COR-L47 (cell line): ENCODE measurements around the gene TREML4.
A peak's percentile ranks its signal among the peaks of the same experiment; 100 is the strongest.

Experiments used
- DNase-seq: peaks from one replicate; lab custom pipeline; 2025; lab: John Stamatoyannopoulos, UW

Gene TREML4

DNA sequence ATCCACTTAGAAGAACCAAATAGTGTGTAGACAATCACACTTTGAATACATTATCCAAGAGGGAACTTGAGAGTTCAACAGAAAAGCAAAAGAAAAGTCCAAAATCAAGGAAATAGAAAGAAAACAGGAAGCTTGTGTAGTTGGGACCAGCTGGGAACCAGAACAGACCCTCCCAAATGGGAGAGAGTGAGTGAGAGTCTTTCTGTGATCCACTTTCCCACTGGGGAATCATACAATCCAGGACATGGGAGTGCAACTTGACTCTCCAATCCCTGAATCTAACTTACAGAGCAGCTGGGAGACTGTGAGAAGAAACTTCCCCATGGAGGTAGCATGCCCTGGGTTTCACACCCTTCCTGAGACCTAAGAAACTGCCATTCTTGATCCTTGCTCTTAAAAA, 27.0 kb downstream of the TREML4 start:
- DNase-seq, result no peak

DNA sequence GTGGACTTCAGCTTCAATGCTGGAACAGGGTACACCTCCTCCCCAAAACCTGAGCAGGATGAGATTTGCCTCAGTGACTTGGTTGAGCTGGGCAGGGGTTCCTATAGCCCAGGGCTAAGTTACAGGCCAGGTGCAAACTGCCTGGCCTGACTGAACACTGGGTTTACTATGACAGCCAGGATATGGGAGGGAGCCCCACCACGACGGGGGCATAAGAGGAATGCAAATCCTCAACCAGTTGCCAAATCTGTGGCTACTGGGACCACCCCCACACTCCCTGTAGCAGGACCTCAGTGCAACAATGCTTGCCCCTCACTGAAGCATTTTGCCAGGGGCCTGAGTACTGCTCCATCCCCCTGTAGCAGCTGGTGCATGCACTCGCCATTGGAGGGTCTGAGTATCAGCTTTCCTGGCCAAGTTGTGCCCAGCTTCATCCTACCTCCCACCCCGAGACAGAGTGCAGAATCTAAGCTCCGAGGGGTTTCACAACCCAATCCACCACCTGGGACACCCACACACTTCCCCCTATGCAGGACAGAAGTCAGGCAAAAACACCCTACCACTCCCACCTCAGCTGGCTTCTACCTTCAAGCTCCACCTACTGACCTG, 27.6 kb downstream of the TREML4 start:
- DNase-seq, result no peak

DNA sequence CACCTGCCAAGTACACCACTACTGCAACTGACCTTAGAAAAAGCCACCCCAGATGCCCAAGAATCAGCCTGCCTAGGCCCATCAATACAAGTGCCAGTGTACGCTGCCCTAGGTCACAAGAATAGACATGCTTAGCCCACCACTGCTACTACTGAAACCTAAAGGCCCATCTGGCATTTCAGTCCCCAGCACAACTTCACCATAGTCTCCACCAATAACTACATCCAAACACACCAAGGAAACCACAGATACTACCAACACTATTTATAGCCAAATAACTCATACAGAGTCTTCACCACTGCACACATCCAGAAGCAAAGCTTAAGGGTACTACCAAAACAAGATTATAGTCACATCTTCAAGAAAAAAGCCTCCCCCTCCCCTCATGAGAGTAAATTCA, 28.2 kb downstream of the TREML4 start:
- DNase-seq, result no peak

- DNase-seq, result peak; percentile 32
Observed at GRCh38 chr6:41257369-41258195, 29.4 kb downstream of the TREML4 start.

DNA sequence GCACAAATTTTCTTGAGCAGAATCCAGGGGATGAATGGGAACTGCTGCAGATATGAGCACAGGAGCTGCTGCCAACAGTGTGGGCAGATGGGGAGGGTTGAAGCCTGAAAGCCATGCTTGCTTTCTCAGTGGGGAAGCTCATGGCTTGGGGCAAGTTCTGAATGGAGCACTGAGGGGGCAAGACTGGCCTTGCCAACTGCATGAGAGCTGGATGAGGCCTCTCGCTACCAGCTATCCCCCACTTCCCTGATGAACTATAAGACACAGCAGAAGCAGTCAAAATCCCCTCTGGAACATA, 30.0 kb downstream of the TREML4 start:
- DNase-seq, result no peak

DNA sequence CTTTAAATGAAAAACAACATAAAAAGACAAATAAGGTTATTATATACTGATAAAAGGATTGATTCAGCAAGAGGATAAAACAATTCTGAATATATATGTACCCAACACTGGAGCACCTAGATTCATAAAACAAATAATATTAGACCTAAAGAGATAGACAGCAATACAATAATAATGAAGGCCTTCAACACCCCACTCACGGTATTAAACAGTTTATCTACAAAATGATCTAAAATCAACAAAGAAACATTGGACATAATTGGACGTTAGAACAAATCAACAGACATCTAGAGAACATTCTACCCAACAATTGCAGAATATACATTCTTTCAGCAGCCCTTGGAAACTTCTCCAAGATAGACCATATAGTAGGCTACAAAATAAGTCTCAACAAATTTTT, 34.3 kb downstream of the TREML4 start:
- DNase-seq, result no peak

DNA sequence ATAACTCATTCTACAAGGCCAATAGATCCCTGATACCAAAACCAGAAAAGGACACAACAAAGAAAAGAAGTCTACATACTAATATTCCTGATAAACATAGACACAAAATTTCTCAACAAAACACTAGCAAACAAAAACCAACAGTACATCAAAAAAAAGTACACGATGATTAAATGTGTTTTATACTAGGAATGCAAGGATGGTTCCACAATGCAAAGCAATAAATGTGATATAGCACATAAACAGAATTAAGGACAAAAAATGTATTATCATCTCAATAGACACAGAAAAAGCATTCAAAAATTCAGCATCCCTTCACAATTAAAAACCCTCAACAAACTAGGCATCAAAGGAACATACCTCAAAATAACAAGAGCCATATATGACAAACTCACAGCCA, 35.1 kb downstream of the TREML4 start:
- no peak for DNase-seq

GRCh38 chr6:41266541-41266940, 38.4 kb downstream of the TREML4 start:
- DNase-seq, result no peak

GRCh38 chr6:41268478-41268877, 40.3 kb downstream of the TREML4 start:
- DNase-seq, result no peak

DNA sequence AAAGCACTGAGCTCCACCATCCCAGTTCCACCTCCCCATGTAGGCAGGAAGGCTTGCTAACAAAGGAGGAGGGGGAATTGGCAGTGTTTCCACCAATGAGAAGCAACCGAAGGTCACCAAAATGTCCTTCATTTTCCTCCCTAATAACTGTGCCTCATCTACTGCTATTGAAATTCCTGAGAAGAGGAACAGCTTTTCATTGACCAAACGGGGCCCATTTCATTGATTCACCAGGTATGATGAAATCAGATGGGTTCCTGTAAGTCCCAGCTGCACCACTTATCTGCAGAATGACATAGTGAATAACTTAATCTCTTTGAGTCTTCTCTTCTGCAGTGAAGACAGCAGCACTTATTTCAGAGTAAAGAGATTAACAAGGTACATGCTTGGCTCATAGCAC, 41.0 kb downstream of the TREML4 start:
- no peak for DNase-seq

DNA sequence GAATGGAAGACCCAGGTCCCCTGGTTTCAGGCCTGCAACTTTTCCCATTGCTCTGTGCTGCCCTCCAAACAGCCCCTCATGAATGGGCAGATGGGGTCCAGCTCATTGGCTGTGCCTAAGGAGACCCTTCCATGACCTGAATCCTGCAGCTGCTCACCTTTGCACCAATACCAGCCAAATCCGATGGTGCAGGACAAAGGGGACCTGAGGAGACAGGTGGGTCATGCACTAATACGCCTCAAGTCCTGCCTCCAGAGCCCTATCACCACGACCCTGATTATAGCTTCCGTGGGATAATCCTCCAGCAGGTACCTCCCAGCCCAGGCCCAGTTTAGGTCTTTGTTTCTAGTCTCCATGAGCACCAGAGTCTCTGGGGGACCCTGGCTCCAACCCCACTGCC, 41.6 kb downstream of the TREML4 start:
- no peak for DNase-seq

- no peak for DNase-seq
Observed at GRCh38 chr6:41271901-41272395, 43.8 kb downstream of the TREML4 start.

DNA sequence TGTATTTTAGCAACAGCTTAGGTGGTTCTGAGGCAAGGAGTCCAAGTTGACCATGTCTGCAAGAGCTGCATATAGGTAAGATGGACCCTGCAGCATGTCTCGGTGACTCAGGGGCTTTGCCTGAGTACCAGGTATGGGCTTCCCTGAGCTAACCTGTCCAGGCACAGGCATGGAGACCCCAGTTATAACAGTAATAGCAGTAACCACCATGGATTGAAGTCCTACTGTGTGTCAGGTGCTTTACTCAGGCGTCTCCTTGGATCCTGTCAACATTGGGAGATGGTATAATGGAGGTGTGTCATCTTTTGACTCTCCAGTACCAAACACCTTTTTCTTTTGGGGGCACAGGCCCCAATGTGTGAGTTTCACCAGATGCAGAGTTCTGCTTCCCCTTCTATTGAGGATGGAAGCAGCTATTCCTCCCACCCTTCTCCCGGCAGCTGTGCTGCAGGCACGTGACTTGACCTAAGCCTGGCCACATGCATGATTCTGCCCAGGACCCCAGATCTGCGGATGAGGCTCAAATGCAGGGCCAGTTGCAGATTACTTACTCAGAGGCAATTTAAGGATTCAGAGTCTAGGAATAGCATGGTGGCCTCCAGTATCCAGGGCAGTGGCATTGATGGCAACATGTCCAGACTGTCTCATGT, 44.6 kb downstream of the TREML4 start:
- DNase-seq, result no peak

- no peak for DNase-seq
Observed at GRCh38 chr6:41273714-41274113, 45.6 kb downstream of the TREML4 start.

GRCh38 chr6:41274256-41274655, 46.1 kb downstream of the TREML4 start:
- no peak for DNase-seq

GRCh38 chr6:41275489-41275888, 47.3 kb downstream of the TREML4 start:
- no peak for DNase-seq

DNA sequence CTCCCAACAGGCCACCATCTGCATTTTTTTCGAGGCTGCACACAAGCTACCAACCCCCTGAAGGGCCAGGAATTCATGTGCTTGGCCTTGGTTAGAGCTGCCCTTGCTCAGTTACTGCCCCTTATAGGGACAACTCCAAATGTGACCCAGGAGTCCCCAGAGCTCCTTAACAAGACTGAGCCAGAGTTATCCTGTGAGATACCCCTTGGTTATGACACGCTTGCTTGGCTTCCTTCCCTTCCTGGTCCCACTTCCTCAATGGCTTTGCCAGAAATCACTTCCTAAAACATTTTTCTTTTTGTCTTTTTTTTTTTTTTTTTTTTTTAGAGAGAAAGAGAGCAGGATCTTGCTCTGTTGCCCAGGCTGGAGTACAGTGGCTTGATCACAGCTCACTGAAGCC, 49.5 kb downstream of the TREML4 start:
- DNase-seq, result no peak

GRCh38 chr6:41278699-41279405, 50.7 kb downstream of the TREML4 start:
- DNase-seq, result peak; percentile 57

DNA sequence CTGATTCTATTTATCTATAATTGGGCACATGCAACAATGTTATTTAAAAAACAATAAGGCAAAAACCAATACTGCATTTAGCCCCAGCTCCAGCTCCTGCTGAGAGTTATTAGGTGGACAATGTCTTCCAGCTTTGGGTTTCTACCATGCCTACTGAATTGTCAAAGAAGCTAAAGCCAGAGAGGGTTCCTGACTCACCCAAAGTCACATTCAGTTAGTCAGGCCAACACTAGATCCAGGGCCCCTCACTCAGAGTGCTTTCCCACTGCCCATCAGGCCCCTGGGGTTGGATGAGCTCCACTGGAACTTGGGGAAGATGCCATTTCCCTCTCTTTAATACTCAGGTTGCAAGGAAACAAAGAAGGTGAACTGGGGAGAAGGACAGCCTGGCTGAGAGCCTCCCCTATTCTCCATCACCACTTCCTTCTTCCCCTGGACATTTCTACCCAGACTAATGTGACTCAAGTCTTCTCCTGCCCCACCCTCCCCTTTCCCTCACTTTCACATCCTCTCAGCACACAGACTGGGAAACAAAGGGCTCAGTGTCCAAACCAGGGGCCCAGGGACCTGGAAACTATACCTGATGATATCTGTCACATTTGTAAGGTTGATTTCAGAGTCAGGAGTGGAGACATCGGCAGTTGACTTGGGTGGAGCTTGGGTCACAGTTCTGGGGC, 52.4 kb downstream of the TREML4 start:
- DNase-seq, result no peak

DNA sequence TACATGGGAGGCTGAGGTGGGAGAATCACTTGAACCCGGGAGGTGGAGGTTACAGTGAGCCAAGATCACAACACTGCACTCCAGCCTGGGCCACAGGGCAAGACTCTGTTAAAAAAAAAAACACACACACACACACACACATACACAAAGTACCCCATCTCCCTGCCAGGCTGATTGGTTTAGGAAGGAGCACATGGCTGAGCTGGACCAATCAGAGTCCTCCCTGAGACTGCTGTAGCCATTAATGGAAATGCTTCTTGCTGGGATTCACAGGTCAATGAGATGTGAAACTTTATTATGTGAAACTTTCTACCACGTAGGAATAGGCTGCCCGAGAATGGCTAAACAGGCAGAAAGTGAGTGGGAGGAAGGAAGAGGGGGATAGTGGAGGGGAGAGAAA, 55.5 kb downstream of the TREML4 start:
- no peak for DNase-seq

DNA sequence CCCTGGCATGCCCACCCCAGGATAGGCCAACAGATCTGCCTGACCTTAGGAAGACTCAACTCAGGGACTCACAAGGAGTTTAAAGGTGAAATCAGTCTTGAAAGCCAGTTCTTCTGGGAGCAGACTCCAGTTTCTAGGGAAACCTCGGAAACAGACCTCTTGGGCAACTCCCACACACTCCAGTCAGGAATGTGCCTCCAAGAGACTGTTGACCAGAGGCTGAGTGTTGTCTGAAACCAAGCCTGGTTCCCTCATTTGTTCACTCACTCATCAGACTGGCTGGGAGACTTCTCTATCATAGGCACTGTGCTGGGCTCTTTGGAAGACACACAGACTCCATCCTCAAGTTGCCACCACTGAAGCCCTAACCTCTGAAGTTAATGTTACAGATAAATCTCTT, 56.6 kb downstream of the TREML4 start:
- no peak for DNase-seq
